Neural progenitor cell (in vitro differentiated cells): ENCODE measurements around the gene AMIGO1.

Experiments used
- EZH2 ChIP-seq: fragments of 200-600 bp; sonication (generic); IDR thresholded peaks from 2 replicates; pipeline ENCODE4 v1.6.1; 2017; ENCODE audit warnings: antibody characterized with exemption, mild to moderate bottlenecking, moderate library complexity
- EZH2phosphoT487 ChIP-seq: fragments of 200-600 bp; sonication (generic); IDR thresholded peaks from 2 replicates; pipeline ENCODE4 v1.6.1; 2017; ENCODE audit warnings: antibody characterized with exemption
- TF ChIP-seq, protein P1 (sequence below): fragments of 200-600 bp; sonication (generic); IDR thresholded peaks from 2 replicates; pipeline ENCODE4 v1.5.1; 2017; ENCODE audit warnings: antibody characterized with exemption, mild to moderate bottlenecking

DNA sequence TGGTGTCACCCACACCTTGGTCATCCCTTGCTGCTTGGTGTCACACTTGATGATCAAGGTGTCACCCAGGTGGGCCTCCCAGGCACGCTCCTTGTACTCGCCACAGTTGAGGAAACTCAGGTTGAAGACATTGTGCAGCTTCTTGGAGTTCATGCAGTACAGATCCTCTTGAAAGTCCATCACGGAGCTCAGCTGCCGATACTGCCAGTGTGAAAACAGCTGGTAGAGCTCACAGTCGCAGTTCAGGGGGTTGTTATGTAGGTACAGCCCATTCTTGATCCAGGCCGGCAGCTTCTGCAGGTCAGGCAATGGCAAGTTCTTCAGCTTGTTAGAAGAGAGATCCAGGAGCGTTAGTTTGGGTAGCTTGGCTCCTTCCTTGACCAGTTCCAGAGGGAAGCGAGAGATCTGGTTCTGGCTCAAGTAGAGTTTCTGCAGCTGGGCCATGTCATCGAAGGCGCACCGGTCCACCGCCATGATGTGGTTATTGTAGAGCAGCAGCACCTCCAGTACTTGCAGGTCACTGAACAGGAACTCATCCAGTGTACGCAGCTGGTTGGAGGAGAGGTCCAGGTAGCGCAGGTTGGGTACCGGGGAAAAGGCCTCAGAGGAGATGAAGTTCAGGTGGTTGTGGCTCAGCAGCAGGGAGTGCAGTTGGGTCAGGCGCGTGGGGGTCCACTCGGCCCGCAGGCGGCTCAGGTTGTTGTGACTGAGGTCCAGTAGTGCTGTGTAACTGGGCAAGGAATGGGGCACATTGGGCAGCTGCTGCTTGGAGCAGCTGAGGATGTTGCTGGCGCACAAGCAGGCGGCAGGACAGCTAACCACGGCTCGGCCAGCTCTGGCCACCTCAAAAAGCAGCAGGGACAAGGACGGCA is 1.3 kb downstream of the AMIGO1 start:
- TF ChIP-seq, protein P1, sequence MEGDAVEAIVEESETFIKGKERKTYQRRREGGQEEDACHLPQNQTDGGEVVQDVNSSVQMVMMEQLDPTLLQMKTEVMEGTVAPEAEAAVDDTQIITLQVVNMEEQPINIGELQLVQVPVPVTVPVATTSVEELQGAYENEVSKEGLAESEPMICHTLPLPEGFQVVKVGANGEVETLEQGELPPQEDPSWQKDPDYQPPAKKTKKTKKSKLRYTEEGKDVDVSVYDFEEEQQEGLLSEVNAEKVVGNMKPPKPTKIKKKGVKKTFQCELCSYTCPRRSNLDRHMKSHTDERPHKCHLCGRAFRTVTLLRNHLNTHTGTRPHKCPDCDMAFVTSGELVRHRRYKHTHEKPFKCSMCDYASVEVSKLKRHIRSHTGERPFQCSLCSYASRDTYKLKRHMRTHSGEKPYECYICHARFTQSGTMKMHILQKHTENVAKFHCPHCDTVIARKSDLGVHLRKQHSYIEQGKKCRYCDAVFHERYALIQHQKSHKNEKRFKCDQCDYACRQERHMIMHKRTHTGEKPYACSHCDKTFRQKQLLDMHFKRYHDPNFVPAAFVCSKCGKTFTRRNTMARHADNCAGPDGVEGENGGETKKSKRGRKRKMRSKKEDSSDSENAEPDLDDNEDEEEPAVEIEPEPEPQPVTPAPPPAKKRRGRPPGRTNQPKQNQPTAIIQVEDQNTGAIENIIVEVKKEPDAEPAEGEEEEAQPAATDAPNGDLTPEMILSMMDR, result no peak
- TF ChIP-seq EZH2phosphoT487 (no peak), EZH2 (no peak)
